ENCODE results near the gene GAB4.

Gene GAB4

DNA sequence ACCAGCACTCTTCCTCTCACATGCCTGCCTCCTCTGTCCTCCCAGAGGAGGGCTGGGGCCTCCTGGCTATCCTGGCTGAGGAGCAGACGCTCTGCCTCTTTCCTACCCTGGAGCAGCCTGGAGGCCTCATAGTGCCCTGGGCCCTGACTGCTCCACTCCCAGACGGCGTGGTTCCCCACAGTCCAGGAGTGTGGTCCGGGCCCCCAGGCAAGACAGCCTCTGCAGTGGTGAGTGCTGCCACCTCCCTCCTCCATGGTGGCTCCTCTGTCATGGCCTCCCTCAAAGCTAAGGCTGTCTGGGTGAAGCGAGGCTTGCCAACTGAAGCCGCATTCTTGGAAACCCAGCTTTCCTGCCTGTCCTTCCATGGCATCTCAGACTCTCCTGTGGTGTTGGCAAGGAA lies 19.8 kb downstream of the GAB4 start:
- no peak for DNase-seq (ENCODE audit: low spot score)

DNA sequence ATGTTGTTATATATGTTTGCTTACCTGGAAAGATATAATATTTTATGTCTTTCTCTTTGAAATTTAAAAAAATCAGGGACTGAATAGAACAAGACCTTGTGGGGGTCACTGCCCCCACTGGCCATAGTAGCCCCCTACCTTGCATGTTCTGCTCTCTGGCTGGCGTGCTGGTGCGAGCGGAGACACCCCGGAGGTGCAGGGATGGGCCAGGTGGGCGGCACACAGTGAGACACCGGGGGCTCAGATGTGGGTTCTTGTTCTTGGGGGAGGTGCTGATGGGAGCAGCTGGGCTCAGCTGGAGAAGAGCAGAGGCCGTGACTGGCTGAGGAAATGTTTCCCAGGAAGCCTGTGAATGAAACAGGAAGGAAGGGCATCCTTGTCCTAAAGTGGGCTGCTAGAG lies 20.2 kb downstream of the GAB4 start:
- no peak for DNase-seq (ENCODE audit: low spot score)

DNA sequence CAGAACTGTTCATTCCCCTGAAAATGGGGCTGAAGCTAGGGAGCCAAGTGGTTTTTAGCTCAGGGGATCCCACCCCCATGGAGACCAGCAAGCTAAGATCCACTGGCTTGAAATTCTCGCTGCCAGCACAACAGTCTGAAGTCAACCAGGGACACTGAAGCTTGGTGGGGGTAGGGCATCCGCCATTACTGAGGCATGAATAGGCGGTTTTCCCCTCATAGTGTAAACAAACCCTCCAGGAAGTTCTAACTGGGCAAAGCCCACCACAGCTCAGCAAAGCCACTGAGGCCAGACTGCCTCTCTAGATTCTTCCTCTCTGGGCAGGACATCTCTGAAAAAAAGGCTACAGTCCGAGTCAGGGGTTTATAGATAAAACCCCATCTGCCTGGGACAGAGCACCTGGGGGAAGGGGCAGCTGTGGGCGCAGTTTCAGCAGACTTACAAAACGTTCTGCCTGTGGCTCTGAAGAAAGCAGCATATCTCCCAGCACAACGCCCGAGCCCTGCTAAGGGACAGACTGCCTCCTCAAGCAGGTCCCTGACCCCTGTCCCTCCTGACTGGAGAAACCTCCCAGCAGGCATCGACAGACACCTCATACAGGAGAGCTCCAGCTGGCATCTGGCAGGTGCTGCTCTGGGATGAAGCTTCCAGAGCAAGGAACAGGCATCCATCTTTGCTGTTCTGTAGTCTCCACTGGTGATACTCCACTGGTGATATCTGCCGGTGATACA lies 32.7 kb downstream of the GAB4 start:
- no peak for DNase-seq (ENCODE audit: low spot score)

DNA sequence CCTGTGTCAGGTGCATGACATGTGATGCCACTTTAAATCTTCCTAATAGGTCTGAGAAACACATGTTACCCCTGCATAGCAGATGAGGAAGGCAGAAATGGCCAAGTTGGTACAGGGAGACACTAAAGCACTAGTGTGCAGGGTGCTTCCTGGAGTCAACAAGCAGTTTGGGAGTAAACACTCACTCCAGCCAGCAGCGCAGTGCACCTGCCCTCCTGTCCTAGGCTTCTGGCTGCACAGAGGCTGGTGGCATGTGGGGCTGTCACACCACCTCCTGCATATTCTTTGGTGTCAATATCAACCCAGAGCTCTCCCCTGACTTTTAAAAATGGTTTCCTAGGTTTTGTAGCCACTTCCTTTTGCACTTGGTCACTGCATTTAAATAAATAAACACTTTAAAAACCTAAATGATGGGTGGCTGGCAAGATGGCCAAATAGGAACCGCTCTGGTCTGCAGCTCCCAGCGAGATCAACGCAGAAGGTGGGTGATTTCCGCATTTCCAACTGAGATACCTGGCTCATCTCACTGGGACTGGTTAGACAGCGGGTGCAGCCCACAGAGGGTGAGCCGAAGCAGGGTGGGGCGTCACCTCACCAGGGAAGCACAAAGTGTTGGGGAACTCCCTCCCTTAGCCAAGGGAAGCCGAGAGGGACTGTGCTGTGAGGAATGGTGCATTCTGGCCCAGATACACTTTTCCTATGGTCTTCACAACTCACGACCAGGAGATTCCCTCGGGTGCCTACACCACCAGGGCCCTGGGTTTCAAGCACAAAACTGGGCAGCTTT lies 33.5 kb downstream of the GAB4 start:
- DNase-seq (ENCODE audit: low spot score), result no peak

DNA sequence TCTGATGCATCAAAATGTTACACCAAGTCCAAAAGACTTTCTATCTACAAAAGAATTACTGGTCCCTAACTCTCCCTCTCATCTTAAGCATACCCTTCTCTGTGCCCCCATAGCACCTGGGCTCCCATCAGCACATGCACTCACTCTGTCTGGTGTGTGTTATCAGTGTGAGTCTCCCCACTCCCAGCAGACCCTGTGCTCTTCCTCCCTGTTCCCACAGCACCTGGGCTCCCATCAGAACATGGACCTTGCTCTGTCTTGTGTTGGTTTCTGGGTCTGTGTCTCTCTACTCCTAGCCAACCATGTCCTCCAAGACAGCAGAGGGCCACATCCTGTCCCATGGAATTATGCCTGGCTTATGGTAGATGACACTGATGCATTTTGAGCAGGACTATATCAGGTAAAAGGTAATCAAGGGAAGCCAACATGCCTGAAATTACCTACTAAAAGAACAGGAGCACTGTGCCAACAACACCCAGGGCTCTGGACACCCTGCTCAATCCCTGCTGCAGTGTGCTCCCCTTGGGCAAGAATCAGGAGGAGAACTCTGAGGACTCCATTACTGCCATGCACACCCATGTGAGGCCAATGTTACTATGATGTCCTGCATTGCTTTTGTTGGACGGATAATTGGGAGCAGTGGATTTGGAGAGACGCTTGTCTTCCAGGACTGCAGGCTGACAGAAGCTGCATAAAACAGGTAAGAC lies 34.3 kb downstream of the GAB4 start:
- DNase-seq (ENCODE audit: low spot score), result no peak

DNA sequence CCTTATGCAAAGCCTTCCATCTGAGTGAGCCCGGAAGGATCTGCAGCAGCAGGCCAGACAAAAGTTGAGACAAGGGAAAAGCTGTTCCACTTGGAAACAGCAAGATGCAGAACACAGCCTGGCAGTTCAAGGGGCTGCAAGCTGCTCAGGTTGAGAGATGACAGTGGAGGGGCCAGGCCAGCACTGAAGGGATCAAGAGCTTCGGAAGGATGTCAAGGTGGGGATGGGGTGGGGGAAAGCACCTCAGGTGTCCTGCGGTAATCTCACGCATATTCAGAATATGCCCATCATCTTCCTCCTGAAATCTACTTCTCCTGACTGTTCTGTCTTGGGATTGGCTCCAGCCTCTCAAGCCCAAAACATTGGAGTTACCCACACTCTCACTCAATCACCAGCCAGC lies 35.7 kb downstream of the GAB4 start:
- no peak for DNase-seq (ENCODE audit: low spot score)

DNA sequence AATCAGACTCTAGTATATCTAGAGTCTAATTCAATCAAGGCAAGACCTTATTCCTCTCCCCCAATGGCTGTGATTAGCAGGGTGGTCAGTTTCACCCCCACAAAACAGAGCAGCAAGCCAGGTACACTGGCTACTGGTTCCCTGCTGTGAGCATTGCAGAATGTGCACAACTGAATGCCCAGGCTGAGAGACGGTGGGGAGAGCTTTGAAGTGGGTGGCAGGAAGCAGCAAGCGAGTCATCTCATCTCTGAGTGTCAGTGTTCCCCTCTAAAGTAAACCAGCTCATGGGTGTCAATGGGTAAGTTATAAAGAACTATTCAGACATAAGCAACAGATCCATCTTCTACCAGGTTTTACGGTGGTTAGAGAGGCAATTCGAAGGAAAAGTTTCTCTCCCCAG lies 37.6 kb downstream of the GAB4 start:
- no peak for DNase-seq (ENCODE audit: low spot score)

DNA sequence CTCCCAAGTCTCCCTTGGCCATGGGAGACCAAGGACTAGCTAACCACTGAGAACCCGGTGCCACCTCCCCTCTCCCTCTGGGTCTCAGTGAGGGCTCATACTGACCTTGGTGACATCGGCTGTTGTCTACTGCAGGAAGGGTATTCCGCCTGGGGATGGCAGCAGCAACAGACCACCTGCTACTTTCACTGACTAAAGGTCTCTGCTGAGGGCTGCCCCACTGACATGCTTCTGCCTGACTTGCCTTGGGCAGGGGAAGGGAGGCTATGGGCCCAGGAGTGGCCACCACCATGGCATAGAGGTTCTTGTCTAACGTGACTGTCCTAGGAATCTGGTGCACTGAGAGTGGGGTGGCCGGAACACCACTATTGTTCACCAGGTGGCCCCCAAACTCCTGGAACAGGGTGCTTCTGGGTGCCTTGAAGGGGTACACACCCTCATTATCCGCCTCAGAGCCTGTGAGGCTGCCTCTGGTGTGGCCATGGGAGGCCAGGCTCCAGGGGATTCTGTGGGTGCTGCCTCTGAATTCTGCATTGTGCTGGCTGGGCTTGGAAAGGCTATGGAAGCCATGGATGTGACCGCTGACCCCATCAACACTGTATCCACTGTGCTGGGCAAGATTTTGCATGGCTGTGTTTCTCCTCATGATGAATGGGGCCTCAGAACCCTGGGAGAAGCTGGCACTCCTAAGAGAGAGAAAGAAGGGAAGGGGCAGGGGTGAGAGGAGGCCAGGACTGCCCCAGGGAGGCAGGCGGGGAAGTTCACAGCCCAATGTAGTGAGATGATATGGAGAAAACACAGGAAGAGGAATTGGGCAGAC lies 38.3 kb downstream of the GAB4 start:
- no peak for DNase-seq (ENCODE audit: low spot score)

DNA sequence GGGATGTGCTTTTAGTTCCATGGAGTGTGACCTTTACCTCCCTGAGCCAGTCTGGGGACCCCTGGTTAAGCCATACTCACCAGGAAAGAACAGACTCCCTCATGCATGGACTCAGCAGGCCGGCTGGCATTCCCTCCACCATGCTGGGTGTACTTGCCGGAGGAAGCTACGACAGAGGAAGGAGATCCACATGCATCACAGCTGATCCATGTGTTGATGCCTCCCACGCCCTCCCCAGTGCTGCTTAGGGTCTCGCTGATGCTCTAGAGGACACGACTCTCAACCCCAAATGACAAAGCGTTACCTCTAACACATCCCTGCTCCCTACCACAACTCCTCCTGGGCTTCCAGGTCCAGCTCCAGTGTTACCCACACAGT lies 39.8 kb downstream of the GAB4 start:
- DNase-seq (ENCODE audit: low spot score), result no peak

DNA sequence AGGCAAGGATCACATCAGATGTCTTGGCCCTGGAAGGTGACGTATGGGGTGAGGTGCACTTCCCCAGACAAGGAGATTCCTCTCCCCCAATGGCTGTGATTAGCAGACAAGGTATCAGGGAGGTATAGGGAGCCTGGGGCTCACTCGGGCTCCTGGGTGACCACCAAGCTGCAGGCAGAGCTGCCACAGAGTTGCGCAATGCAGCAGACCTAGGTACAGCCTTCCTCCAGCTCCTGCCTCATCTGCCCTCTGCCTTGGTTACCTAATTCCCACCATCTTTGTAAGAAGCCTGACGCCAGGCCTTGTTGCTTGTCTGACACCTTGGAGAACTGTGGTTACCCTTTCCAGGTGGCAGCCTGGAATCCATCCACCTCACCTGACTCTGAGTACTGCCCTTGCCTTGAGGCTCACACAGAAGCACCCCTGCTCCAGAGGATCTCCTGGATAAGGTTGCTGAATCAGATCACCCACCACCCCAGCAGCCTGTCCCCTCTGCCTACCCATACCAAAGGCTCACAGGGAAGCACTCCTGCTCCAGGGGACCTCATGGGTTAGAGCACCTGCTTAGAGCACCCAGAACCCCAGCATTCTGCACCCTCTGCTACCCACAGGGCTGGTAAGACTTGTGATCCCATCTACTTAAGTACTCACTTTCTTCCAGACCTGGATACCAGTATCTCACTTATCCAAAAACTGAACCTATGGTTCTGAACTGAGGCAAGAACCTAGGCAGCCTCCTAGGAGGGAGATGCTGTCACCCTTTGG lies 40.4 kb downstream of the GAB4 start:
- DNase-seq (ENCODE audit: low spot score), result no peak

DNA sequence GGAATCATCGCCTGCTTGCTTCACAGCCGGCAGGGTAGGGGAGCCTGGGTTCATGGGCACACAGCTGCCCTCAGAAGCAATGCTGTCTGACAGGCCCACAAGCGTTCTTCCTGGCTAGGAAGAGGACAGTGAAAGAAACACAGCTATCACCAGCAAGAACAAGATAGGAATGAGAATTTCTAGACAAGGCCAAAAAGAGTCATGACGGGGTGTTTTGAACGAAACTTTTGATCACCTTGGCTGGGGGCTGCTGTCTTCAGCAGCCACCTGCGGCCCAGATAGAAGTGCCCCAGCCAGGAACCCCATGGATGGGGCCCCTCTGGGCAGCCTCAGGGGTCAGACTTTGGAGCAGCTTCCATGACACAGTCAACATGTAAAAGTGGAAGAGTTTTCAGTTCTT lies 41.8 kb downstream of the GAB4 start:
- DNase-seq (ENCODE audit: low spot score), result no peak

DNA sequence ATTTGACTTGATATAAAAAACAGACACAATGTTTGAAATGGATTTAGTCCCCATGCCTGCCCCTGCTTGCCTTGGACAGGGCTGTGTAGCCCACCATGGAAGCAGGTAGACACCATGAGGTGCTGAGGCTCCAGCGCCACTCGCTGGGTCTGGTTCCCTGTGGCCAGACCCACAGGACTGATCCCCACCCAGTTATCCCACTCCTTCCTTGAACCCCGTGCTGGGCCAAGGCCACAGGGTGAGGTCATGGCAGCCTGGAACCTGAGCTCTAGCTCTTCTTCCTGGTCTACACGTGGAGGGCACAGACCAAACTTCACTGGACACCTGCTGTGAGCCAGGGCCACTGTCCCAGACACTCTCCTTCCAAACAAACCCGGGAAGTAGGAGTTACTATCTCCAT lies 42.5 kb downstream of the GAB4 start:
- no peak for DNase-seq (ENCODE audit: low spot score)

DNA sequence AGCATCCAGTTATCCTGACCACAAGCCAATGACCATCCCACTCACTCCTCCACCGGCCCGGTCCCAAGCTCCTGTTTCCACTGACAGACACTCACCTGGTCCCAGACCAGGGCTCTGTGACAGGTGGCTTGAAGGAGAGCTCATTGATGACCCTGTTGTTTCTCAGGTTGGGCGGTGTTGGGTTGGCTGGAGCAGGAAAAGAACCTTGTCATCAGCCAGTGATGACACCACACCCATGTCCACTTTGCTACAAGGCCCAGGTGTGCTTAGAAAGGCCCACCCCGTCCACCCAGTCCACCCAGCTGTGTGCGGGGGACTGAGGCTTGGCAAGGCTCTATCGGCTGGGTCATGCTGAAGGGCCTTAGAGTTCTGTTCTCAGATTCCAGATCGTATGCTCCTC lies 42.9 kb downstream of the GAB4 start:
- no peak for DNase-seq (ENCODE audit: low spot score)

DNA sequence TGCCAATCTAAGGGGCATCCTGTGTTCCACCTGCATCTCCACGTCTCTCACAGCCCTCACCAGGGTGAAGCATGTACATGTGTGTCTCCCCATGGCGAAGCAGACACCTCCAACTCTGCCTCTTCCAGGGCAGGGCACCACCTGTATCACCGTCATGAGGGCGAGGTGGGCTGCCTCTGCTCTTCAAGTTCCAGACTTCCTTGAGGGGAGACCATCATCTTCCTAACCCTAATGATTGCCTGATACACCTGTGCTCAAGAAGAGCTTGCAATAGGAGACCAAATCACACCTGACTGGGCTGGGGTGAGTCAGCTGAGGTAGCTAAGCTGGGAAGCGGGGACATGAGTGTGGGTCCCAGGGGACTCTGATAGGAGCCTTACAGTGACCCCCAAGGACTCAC lies 43.7 kb downstream of the GAB4 start:
- DNase-seq (ENCODE audit: low spot score), result no peak

DNA sequence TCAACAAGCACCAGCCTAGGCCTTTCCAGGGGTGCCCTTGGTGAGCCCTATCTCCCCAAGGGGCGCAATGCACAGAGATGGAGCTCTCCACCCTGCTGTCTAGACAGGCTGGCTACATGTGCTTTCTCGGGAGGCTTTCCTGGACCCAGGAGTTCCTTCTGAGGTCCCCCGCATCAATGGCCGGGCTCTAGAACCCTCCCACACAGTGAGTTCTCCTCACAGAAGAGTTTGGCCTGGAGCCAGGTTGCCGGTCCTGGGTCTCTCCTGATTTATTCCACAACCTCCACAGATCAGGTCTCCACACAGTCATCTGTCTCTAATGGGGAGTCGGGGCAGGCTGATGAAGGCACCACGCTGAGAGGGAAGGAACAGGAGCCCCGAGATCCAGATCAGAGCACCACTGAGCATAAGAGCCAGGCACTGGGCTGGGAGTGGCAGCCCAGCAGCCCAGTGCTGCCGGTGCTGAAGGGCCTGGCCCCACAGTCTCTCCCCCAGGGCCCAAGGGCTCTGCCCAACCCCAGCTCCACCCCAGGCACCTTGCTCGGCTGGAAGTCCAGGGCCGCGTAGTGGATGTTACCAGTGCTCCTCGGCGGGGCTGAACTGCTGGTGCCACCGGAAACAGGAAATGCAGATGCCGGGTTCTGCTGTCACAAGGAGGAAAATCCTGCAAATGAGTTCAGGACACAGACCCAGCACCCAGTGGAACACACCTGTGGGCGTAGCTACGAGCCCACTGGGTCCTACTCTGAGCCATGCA lies 44.7 kb downstream of the GAB4 start:
- DNase-seq (ENCODE audit: low spot score), result no peak

DNA sequence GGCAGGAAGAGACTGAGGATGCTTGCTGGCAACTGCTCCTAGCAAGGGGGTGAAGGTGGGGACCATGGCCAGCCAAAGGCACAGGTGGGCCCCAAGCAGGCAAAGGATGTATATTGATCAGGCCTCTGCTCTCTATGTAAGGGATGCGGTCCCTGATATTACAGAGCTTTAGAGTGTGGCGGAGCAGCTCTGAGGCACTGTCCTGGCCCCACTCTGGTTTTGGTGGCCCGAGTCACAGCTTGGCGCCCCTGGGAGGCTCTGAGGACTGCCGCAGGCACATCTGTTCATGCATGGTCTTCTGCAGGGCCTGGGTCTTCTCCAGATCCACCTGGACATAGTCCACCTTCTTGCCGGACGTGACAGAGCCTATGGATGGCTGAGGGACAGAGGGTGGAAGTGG lies 45.5 kb downstream of the GAB4 start:
- DNase-seq (ENCODE audit: low spot score), result no peak

DNA sequence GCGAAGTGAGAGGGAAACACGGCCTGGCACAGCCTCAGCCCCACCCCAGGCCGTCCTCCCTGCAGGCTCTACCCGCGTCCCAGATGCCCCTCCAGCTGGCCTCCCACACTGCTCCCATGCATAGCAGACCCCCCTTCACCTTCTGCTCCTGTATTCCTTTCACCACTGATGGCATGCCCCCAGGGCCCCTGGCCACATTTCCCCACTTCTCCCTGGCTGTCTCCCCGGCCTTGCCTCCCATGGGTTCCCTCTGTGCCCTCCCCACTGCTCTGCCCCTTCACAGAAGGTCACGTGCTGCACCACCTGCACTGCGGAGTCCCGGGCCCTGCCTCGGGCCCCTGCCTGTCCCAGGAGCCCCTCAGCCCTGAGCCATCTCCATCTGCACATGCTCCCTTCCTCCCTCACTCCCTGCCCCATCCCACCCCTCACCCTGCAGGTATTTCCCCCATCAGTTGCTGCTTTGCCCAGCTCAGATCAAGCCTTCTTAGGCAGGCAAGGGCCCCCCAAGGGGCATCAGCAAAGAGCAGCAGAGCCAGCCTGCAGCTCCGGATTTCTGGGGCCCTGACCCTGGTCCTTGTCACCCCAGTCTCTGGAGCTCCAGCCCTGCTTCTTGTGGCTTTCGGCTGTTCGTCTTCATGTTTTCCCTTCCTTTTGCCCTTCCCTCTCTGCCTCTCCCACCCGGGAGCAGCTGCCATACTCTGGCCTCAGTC lies 46.4 kb downstream of the GAB4 start:
- no peak for DNase-seq (ENCODE audit: low spot score)

DNA sequence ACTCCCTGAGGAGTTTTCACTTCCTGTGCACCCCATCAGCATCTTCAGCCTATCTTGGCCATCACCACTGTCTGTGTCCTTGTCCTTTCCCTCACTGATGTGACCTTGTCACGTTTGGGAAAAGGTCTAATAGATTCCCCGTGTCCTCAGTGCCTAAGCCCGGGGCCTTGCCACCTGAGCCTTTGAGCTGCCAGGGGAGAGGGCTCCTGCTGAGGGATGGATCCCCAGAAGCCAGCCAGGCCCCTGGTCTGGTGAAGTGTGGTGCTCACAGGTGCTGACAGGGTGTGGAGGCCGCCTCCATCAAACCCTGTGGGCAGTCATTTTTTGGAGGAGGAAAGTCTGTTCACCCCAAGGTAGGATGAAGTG lies 47.2 kb downstream of the GAB4 start:
- no peak for DNase-seq (ENCODE audit: low spot score)

DNA sequence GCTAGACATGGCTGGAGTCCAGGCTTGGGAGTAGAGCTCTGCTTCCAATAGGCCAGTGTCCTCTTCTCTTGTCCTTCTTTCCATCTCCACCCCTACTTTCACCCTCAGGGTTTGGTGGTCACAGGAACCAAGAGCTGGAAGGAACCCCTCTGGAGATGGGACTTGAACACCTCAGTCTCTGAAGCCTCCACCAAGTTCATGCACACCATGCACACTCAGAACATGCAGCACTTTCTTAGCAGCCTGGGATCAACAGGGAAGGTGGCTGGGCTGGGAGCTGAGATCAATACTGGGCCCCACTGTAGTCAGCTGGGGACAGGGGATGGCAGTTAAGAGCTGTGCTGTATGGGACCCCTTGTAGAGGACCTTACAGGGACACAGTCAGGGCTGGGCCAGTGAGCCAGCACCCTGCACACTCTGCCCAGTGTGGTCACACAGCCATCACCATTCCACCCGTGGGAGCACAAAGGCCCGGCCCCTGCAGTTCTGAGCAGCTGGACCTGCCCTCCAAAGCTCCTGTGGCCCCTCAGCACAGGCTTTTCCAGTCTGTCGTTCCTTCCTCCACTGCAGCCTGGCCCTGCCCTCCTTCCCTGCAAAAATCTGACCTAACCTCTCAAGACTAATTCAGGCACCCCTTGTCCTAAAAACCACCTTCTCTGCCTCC lies 47.7 kb downstream of the GAB4 start:
- DNase-seq (ENCODE audit: low spot score), result no peak

All from hematopoietic multipotent progenitor cell treated with erythropoietin and hydrocortisone succinate and interleukin-3 and kit ligand, for 15 days (in vitro differentiated cells).